Epidermal melanocyte (primary cell): ENCODE results near the gene GTPBP4.
"Not testable (repeated sequence)": the region's sequence is repeated elsewhere in the genome, so short reads cannot be mapped to it uniquely, and the experiment has no call there.

Experiments used
- DNase-seq: peaks from one replicate; pipeline ENCODE4 v3.0.0; 2011; ENCODE audit warnings: low spot score; ENCODE audit not compliant: insufficient read length

The GTPBP4 gene

DNA sequence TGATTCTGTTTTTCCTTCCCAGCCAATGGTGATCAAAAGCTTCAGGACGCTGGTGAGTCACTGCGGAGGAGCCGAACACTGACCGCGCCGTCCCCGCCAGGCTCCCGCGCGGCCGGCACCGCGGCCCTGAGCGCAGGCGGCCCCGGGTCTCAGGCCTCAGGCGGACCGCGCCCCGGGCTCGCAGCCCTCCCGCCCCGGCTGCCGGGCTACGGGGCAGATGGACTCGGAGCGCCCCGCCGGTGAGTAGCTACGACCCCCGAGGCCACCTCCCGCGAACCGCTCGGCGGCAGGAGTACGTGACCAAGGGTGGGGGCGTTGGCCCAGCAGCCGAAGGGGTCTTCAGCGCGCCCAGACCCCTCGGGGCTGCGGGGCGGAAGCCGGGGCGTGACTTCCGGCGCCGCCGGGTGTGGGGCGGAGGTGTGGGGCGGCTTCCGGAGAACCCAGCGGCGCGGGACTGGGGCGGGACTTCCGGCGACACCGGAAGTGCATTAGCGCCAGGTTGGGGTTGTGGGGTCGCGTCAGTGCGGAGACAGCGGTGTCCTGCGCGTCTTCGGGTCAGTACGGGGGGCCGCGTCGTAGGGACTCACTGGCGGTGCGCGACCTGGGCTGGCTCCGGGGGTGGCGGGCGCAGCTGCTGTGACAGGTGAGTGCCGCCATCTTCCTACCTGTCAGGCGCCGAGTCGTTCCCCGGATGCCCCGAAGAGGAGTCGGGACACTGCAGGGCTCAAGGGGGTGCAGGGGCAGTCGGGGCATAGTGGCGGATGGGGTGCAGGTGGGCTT is 68.3 kb downstream of the GTPBP4 start, which contains the start of gene WDR37:
Gene WDR37, plus strand, starts transcription at position 60 of the 780 bp plus-strand sequence. CDS start 15,771 bp downstream, outside the sequence.
- DNase-seq: peak; percentile 85

- no peak for DNase-seq
Measured at GRCh38 chr10:1057106-1057657, 68.9 kb downstream of the GTPBP4 start.

DNA sequence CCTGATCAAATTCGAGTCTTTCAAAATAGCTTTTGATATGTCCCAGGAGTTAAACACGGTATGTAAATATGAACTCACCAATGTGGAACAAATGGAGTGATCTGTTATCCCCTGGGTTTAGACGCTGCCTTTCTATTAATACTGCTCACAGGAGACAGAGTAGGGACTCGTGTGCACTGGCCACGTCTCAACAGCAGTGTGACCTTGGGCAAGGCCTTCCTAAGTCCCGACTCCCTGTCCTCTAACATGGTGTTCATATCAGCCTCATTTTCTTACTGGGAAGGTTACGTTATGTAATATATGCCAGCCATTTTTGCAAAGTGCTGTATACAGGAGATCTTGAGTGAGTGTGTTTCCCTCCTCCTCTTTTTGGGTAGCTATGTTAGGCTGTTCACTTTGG is 69.8 kb downstream of the GTPBP4 start:
- DNase-seq: no peak

DNA sequence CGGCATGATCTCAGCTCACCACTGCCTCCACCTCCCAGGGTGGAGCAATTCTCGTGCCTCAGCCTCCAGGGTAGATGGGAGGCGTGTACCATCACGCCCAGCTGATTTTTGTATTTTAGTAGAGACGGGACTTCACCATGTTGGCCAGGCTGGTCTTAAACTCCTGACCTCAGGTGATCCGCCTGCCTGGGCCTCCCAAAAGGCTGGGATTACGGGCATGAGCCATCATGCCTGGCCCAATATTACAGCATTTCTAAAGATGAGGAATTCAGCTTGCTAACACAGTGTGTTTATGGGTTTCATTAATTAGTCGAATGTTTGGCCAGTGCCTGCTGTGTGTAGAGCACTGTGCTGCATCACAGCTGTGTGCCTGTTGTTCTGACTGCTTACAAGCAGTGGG is 71.7 kb downstream of the GTPBP4 start:
- DNase-seq: no peak

GRCh38 chr10:1061930-1062774 is 73.9 kb downstream of the GTPBP4 start:
- DNase-seq: no peak

DNA sequence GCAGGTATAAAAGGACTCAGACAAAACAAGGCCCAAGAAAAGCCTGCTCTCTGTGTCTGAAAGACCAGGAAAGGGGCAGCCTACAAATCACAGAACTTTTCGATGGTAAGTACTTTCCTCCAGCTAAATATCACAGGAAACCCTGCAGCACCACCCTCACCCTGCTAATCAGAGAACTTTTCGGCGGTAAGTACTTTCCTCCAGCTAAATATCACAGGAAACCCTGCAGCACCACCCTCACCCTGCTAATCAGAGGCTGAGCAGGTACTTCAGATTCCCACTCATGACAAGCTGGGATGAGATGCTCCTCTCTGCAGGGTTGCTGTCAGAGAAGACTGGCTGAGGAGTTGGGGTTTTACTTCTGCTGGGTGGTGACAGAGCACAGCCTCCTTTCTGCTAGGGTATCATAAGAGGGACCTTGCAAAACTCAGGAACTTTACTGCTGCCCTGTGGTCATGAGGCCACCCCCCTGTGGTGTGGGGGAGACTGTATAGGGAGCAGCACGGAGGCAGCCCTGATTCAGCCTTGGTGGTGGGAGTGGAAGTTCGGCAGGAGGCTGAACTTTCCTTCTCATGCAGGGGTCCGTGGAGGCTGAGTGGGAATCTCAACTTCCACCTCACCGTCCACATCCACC is 75.1 kb downstream of the GTPBP4 start:
- no peak for DNase-seq

- DNase-seq: no peak
Measured at GRCh38 chr10:1064964-1065247, 76.7 kb downstream of the GTPBP4 start.

DNA sequence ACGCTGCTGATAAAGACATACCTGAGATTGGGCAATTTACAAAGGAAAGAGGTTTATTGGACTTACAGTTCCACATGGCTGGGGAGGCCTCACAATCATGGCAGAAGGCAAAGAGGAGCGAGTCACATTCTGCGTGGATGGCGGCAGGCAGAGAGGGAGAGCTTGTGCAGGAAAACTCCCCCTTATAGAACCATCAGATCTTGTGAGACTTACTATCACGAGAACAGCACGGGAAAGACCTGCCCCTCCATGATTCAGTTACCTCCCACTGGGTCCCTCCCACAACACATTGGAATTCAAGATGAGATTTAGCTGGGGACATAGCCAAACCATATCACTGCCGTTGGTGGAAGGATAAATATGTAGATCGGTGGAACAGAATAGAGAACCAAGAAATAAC is 78.5 kb downstream of the GTPBP4 start:
- not testable (repeated sequence) for DNase-seq

DNA sequence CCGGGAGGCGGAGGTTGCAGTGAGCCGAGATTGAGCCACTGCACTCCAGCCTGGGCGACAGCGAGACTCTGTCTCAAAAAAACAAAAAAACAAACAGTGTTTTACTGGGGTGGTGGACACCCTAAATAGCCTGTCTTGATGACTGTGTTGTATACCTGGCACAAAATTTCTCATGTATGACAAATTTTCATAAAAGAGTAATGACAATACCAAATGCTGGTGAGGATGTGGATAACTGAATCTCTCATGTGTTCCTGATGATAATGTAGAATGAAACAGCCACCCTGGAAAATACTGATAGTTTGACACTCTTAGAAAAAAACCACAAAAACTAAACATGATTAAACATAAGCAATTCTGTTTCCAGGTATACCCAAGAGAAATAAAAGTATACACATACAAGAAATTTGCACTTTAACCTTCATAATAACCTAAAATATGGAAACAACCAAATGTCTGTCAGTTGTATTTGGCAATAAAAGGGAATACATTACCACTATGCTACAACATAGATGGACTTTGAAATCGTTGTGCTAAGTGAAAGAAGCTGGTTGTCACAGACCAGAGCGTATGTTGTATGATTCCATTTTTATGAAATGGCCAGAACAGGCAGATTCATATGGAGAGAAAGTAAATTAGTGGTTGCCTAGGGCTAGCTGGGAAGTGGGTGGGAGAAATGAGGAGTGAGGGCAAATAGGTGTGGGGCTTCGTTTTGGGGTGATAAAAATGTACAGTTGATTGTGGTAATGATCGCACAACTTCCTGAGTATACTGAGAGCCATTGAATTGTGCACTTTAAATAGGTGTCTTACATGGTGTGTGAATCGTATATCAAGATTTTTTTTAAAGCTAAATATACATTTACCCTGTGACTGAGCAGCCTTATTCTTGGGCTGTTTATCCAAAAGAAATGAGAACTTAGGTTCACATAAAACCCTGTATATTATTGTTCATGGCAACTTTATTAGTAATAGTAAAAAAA is 80.4 kb downstream of the GTPBP4 start:
- DNase-seq: no peak
